Activated T-cell treated with anti-CD3 and anti-CD28 coated beads, Interleukin-2, amount 50 U/mL, for 72 hours (primary cell): Measurements from ENCODE around the gene GOLGA6L4. TPM values are rescaled to one million over a fixed set of nuclear protein-coding genes. Genes with fewer than 3 reads are reported as not detected.
"Not testable (repeated sequence)": the region's sequence is repeated elsewhere in the genome, so short reads cannot be mapped to it uniquely, and the experiment has no call there.

Experiments used
- ATAC-seq, 2 donors: fragments of 150-1000 bp; cut with Tn5 transposase; replicated peaks in 1 of 2; 2 replicates each; pipeline ENCODE4 v1.10.0; 2021; ENCODE audit warnings: moderate library complexity in 2 of 2, mild to moderate bottlenecking in 1 of 2
- DNase-seq, 2 donors: peaks; one replicate each; pipeline ENCODE4 v3.0.0; 2021 to 2022; ENCODE audit warnings: mixed read lengths in 1 of 2
- H3K27ac Mint-ChIP-seq: one replicate; pipeline ENCODE4 v1.8.0; 2022; ENCODE audit warnings: mild to moderate bottlenecking, moderate library complexity, mixed read lengths
- H3K27me3 Mint-ChIP-seq: one replicate; pipeline ENCODE4 v1.8.0; 2022; ENCODE audit warnings: low read depth, mixed read lengths
- H3K36me3 Mint-ChIP-seq, 2 donors: one replicate each; pipeline ENCODE4 v1.8.0; 2022; ENCODE audit warnings: mixed read lengths in 2 of 2, mild to moderate bottlenecking in 1 of 2; ENCODE audit not compliant: insufficient read depth in 2 of 2
- H3K4me1 Mint-ChIP-seq: one replicate; pipeline ENCODE4 v1.8.0; 2022; ENCODE audit warnings: low read depth, mixed read lengths
- H3K4me3 Mint-ChIP-seq, 2 donors: one replicate each; pipeline ENCODE4 v1.8.0; 2022; ENCODE audit warnings: mild to moderate bottlenecking in 2 of 2, mixed read lengths in 2 of 2, moderate library complexity in 2 of 2
- H3K9me3 Mint-ChIP-seq, 2 donors: one replicate each; pipeline ENCODE4 v1.8.0; 2022; ENCODE audit warnings: mixed read lengths in 2 of 2
- total RNA-seq, 2 donors: library from RNA; stranded (reverse); gene quantifications; one replicate each; pipeline ENCODE4 v1.2.3, GENCODE V29; 2022

The GOLGA6L4 gene
- total RNA-seq = 1 to 10 TPM in 1 of 2 donors, under 1 TPM in 1; 0.99 to 2.6 TPM

- H3K36me3 Mint-ChIP-seq, H3K4me1 Mint-ChIP-seq, H3K4me3 Mint-ChIP-seq, H3K27me3 Mint-ChIP-seq, DNase-seq, H3K27ac Mint-ChIP-seq, ATAC-seq, H3K9me3 Mint-ChIP-seq: not testable (repeated sequence)
These were observed at the start of gene GOLGA6L4 for GRCh38 chr15:84235573-84235972. GOLGA6L4 (plus strand) TSS chr15:84235773; CDS start chr15:84235835, 62 bp downstream.

GRCh38 chr15:84192982-84193381, 42.6 kb upstream of the GOLGA6L4 start:
- H3K27ac Mint-ChIP-seq, H3K36me3 Mint-ChIP-seq, H3K4me3 Mint-ChIP-seq, H3K4me1 Mint-ChIP-seq, H3K9me3 Mint-ChIP-seq, H3K27me3 Mint-ChIP-seq, DNase-seq: not testable (repeated sequence)
- ATAC-seq = peak; percentile 27 to 33

GRCh38 chr15:84195603-84196002, 40.0 kb upstream of the GOLGA6L4 start:
- not testable (repeated sequence) for H3K27me3 Mint-ChIP-seq, H3K27ac Mint-ChIP-seq, DNase-seq, H3K4me3 Mint-ChIP-seq, H3K9me3 Mint-ChIP-seq, H3K36me3 Mint-ChIP-seq, H3K4me1 Mint-ChIP-seq
- peak; percentile 89 to 93 for ATAC-seq

- not testable (repeated sequence) for ATAC-seq, H3K36me3 Mint-ChIP-seq
These were observed 38.9 kb upstream of the GOLGA6L4 start for GRCh38 chr15:84196530-84197188.

GRCh38 chr15:84199865-84200264, 35.7 kb upstream of the GOLGA6L4 start:
- not testable (repeated sequence) for H3K9me3 Mint-ChIP-seq, H3K27ac Mint-ChIP-seq, H3K4me3 Mint-ChIP-seq, ATAC-seq, H3K27me3 Mint-ChIP-seq, H3K4me1 Mint-ChIP-seq, DNase-seq, H3K36me3 Mint-ChIP-seq

More at GRCh38 chr15:84196530-84197188, 38.9 kb upstream of the GOLGA6L4 start:
- H3K4me3 Mint-ChIP-seq, H3K27me3 Mint-ChIP-seq, H3K9me3 Mint-ChIP-seq, H3K27ac Mint-ChIP-seq, H3K4me1 Mint-ChIP-seq, DNase-seq: not testable (repeated sequence)

GRCh38 chr15:84246441-84246840, 10.9 kb downstream of the GOLGA6L4 start:
- DNase-seq (peak; percentile 4 to 11), ATAC-seq (peak in 1 of 2 donors; percentile 37)
- H3K27me3 Mint-ChIP-seq, H3K36me3 Mint-ChIP-seq, H3K27ac Mint-ChIP-seq, H3K4me1 Mint-ChIP-seq, H3K9me3 Mint-ChIP-seq: not testable (repeated sequence)
- H3K4me3 Mint-ChIP-seq = peak overlapping the region in 1 of 2 donors; percentile 8
